GM19452 (cell line): ENCODE measurements around the gene BRAF.
"Not testable (repeated sequence)": the region's sequence is repeated elsewhere in the genome, so short reads cannot be mapped to it uniquely, and the experiment has no call there.

Experiments used
- ATAC-seq: cut with Tn5 transposase; IDR thresholded peaks from one replicate; pipeline ENCODE4 v1.9.1; 2021; ENCODE audit not compliant: unreplicated experiment

The BRAF gene

GRCh38 chr7:140924821-140925421 is at the start of gene BRAF:
BRAF (minus strand) TSS chr7:140924929; CDS start chr7:140924703, 226 bp downstream.
- peak; percentile 40 for ATAC-seq

GRCh38 chr7:140972876-140973829 is 48.4 kb upstream of the BRAF start:
- no peak for ATAC-seq

GRCh38 chr7:140972344-140972743 is 47.6 kb upstream of the BRAF start:
- no peak for ATAC-seq

GRCh38 chr7:140967438-140967837 is 42.7 kb upstream of the BRAF start:
- ATAC-seq = no peak

GRCh38 chr7:140966561-140967233 is 42.0 kb upstream of the BRAF start:
- ATAC-seq = no peak

GRCh38 chr7:140961117-140961516 is 36.4 kb upstream of the BRAF start:
- no peak for ATAC-seq

GRCh38 chr7:140956997-140957396 is 32.3 kb upstream of the BRAF start:
- not testable (repeated sequence) for ATAC-seq

GRCh38 chr7:140945940-140946339 is 21.2 kb upstream of the BRAF start:
- no peak for ATAC-seq

- not testable (repeated sequence) for ATAC-seq
Observed at GRCh38 chr7:140942242-140942641, 17.5 kb upstream of the BRAF start.

- ATAC-seq = no peak
Observed at GRCh38 chr7:140940898-140941297, 16.2 kb upstream of the BRAF start.

- no peak for ATAC-seq
Observed at GRCh38 chr7:140937702-140938264, 13.1 kb upstream of the BRAF start.

GRCh38 chr7:140928491-140929309 is 4.0 kb upstream of the BRAF start:
- ATAC-seq = no peak

GRCh38 chr7:140927945-140928344 is 3.2 kb upstream of the BRAF start:
- not testable (repeated sequence) for ATAC-seq

GRCh38 chr7:140927351-140927750 is 2.6 kb upstream of the BRAF start:
- ATAC-seq = no peak

GRCh38 chr7:140926021-140926817 is 1.5 kb upstream of the BRAF start:
- ATAC-seq = no peak

- peak; percentile 83 for ATAC-seq
Observed at GRCh38 chr7:140924019-140924820, 509 bp downstream of the BRAF start.

GRCh38 chr7:140923358-140924006 is 1.2 kb downstream of the BRAF start:
- ATAC-seq = peak; percentile 6

GRCh38 chr7:140922741-140923345 is 1.9 kb downstream of the BRAF start:
- no peak for ATAC-seq
